OCI-LY7 (cell line): ENCODE measurements around the gene ADO.

Experiments used
- CTCF ChIP-seq: fragments of 200-600 bp; sonication (generic); conservative IDR thresholded peaks from 2 replicates; pipeline ENCODE4 v1.5.1; 2014; ENCODE audit warnings: mild to moderate bottlenecking, antibody characterized with exemption, low read length, moderate library complexity, mixed read lengths
- EZH2phosphoT487 ChIP-seq: fragments of 200-600 bp; sonication (generic); IDR thresholded peaks from 2 replicates; pipeline ENCODE4 v1.6.1; 2018; ENCODE audit warnings: low read depth, borderline replicate concordance, mild to moderate bottlenecking, mixed run types, antibody characterized with exemption, low read length, moderate library complexity, mixed read lengths

GRCh38 chr10:62760401-62760800, 44.1 kb upstream of the ADO start:
- no peak for TF ChIP-seq CTCF
- TF ChIP-seq EZH2phosphoT487 = no peak
